GM21390 (cell line): ENCODE data around the gene ZNF609.

Experiments used
- ATAC-seq: cut with Tn5 transposase; IDR thresholded peaks from one replicate; pipeline ENCODE4 v1.9.1; 2021; ENCODE audit not compliant: unreplicated experiment

Gene ZNF609

DNA sequence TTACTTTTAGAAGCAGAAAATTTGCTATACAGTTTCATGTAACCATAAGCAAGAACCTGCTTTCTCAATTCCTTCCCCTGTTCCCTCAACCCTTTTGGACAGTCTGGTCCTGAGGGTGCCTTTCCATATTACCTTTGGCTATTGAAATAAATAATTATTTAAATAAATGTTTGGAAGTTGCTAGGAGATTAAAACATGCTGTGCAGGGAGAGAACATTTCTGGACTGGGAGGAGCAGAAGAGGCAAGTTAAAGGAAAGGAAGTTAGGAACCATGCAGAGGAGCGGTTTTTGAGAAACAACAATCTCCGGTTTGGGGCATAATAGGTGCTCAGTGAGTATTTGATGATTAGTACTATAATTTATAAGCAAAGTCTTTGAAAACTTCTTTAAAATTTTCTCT, 41.8 kb downstream of the ZNF609 start:
- no peak for ATAC-seq

DNA sequence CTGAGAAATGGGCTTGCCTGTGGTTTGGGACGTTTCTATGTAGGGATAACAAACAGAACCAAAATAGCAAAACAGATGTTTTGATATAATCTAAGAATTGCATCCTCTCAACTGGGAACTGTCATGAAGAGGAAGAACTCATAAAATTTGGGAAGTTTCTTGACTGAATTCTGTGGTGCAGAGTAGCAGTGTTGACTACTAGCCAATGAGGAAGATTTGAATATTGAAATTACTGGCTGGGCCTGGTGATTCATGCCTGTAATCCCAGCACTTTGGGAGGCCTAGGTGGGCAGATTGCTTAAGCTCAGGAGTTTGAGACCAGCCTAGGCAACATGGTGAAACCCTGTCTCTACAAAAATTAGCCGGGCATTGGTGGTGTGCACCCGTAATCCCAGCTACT, 42.2 kb downstream of the ZNF609 start:
- ATAC-seq, result no peak

DNA sequence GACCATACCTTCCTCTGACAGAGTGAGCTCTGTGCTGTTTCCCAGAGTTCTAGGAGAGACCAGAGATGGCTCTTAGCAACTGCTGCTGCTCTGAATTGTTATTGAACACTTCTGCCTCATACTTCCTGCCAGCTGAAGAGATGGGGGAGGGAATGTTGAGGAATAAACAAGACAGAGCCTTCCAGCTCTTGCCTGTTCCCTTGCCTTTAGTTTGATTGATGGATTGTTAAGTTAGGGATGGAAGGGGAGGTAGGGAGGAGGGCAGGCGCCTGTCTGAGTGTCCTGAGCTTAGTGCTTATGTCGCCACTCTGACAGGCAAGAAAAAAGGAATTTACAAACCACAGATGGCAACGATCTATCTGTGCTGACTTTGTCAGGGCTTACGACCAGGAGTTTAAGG, 42.8 kb downstream of the ZNF609 start:
- ATAC-seq, result no peak

DNA sequence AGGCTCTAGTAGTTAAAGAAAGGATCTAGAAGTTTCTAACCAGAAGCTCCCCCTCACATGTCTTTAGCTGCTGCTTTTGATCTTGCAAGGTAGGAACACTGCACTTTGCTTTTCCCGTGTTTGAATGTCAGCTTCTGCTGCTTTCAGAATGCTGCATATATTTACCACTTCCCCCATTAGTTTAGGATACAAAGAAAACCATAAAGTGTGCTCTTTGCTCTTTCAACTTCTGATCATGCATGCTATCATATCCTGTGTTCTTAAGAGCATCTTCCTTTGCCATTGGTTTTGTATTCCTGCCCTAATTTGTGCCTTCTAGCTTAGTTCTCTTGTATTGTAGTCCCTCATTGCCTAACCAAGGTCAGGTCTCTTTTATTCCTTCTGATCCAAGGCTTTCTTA, 43.3 kb downstream of the ZNF609 start:
- no peak for ATAC-seq

DNA sequence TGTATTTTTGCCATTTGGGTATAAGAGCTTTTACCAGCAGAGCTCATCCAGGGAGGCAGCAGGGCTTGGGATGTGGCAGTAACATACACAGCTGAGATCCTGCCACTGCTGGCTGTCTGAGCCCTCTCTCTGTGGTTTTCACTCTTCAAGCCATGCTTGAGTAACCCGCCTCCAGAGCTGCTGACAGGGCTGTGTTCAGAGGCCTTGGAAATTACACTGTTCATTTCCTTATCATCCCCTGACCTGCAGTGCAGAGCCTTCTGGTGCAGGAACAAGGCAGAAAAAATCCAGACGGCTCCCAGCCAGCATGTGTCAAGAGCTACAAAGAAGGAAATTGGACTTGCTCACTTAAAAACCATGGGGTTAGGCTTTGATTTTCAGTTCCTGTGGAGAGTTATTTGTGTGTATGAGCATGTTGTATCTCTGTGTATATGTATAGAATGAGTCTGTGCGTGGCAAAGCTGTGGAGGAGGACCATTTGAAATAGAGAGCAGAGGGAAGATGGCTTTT, 47.0 kb downstream of the ZNF609 start:
- ATAC-seq, result peak; percentile 72

DNA sequence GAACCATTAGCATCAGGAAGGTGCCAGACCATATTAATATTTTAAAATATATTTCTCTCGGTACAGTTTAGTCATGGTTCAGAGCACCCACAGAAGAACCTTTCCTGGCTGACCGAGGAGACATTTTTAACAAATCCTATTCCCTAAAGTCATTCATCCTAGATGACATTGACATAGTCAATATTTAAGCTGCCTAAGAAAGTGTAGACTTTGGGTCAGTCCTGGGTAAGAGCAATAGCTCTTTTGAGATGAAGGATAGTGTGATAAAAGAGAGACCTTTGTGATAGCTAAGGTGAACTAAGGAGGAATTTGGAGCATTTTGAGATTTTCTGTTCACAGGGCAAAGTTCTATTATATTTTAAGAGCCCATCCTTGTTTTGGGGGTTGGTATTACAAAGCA, 47.5 kb downstream of the ZNF609 start:
- peak; percentile 12 for ATAC-seq

DNA sequence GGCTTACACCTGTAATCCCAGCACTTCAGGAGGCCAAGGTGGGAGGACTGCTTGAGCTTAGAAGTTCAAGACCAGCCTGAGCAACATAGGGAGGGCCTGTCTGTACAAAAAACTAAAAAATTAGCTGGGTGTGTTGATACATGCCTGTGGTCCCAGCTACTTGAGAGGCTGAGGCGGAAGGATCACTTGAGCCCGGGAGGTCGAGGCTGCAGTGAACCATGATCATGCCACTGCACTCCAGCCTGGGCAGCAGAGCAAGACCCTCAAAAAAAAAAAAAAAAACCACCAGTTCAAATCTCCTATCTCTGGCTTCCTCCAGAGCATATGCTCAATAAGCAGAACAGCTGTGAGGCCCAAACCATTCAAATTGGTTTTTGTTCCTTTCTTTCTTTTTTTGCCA, 53.4 kb downstream of the ZNF609 start:
- no peak for ATAC-seq

DNA sequence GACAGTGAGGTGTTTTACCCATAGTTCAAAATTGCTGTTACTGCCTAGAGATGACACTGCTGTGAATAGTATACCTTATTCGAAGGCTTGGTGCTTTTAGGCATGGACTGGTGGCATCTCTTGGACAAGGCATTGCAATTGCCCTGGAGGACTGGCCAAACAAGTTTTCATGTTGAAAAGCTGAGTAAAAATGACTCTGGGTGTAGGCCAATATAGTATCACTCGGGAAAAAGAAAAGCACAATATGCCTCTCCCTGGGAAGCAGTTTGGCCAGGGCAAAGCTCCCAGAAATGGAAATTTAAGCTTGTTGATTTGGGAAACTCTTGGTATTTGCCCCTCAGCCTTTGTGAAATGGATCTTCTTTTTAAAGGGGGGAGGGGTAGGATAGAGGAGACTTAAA, 54.8 kb downstream of the ZNF609 start:
- no peak for ATAC-seq

DNA sequence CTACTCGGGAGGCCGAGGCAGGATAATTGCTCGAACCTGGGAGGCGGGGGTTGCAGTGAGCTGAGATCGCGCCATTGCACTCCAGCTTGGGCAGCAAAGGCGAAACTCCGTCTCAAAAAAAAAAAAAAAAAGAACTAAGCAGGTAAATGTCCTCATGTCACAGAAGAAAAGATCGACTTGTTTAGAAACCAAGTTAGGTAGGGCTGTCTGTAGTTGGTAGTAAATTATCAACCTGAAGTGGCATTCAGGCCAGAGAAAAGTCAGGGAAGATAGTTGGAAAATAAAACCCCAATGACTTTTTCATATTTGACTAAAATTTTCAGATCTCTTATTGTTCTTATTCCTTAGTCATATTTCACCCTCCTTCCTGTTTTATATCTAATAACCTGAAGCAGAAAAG, 55.4 kb downstream of the ZNF609 start:
- ATAC-seq, result no peak

DNA sequence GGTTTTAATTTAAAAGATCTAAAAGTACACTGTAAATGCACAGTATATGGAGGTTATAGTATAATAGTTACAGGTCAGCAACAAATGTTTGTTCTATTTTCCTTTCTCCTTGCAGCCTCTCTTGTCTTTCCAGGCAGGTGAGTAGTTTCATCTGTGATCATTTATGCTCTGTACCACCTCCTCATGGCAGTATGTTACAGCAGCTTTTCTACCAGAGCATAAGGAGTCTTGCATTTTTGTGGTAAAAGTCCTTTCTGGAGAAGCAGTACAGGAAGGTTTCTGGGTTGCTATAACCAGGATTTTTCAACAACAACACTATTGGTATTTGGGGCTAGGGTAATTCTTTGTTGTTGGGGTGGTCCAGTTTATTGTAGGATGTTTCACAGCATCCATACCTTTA, 59.5 kb downstream of the ZNF609 start:
- ATAC-seq, result no peak

DNA sequence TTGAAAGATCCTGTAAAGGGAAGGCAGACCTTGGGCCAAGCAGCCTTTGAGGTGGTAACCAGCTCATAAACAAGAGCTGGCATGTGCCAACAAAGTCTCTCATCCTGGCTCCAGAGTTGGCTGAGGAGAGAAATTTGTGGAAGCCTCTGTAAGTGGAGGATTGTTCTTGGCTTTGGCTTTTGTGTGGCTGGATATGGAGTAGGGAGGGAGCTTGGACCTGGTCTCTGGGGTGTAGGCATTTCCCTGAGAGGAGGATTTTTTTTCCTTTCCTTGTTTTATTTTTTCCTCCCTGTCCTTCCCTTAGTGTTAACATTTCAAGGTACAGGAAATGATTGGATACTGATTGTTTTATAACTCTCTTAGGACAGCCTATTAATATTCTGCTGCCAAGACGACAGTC, 60.8 kb downstream of the ZNF609 start:
- no peak for ATAC-seq

DNA sequence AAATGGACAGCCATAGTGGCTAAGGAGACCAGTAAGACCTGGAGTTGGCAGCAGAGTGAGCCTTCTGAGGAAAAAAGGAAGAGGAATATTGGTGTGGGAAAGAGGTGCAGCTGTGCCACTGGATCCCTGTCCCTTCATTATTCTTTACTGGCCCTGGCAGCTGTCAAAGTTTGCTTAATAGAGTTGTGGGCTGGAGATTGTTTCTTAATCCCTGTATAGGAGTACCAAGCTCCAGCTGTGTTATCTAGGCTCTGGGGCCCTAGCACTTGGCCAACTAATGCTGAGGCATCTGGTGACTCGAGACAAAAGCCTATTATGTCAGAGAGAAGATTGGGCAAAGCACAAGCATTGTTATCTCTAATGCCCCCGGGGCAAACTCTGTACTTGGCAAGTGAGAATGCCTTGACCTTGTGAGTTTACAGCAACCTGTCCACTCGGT, 61.4 kb downstream of the ZNF609 start:
- no peak for ATAC-seq

DNA sequence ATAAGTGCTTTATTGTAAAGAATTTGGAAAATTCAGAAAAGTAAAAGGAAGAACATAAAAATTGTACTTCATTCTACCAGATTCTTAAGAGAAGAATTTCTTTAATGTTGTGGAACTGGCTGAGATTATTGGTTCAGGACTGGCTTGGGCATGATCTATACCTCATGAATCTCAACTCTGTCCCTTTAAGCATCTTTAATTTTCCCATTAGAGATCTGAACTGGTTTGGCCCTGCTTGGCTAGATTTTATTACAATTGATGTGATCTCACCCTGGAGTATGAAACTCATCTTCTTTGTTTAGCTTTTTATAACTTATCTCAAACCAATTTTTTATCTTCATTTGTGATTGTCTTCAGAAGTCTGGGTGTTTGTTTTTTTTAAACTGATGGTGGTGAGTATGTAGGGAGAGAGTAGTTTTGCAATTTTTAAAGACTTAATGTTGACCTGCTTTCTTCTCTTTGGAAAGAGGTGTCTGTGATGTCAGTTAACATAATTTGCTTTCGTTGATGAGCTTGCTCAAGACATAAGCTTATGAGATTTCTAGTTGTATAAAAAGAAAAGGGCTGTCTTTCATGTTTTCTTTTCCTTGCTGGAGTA, 61.9 kb downstream of the ZNF609 start:
- no peak for ATAC-seq

DNA sequence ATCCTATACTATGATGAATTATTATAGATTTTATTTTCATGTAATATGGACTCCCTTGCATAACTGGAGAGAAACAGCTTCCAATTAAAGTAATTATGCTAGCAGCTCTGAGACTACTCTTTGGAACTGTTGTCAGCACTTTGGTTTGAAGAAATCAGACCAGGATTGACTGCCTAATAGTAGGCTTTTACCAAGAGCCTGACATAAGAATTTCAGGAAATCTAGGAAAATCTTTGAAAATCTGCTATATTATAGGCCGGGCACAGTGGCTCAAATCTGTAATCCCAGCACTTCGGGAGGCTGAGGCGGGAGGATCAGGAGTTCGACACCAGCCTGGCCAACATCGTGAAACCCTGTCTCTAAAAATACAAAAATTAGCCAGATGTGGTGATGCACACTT, 62.9 kb downstream of the ZNF609 start:
- no peak for ATAC-seq

DNA sequence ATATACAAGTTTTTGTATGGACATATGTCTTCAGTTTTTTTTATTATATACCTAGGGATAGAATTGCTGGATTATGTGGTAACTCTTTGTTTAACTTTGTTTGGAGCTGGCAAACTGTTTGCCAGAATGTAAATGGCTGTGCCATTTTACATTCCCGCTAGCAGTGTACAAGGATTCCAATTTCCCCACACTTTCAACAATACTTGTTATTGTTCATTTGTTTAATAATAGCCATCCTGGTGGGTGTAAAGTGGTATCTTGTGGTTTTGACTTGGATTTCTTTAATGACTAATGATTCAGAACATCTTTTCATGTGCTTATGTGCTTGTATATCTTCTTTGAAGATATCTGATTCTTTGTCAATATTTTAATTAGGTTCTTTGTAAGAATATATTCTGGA, 64.4 kb downstream of the ZNF609 start:
- ATAC-seq, result no peak

DNA sequence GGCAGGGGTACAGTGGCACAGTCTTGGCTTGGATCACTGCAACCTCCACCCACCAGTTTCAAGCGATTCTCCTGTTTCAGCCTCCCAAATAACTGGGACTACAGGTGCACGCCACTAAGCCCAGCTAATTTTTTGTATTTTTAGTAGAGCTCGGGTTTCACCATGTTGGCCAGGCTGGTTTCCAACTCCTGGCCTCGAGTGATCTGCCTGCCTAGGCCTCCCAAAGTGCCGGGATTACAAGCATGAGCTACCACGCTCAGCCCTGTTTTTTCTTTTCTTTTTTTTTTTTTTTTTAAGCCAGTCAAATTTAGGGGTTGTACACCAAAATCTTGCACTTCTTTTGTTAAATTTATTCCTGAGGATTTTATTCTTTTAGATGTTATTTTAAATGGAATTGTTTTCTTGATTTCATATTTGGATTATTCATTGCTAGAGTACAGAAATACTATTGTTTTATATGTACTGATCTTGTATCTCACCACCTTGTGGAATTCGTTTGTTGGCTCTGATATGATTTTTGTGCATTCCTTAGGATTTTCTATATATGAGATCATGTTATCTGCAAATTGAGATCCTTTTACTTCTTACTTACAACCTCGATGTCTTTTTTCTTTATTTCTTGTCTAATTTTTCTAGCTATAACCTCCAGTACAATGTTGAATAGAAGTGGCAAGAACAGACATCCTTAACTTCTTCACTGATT, 65.6 kb downstream of the ZNF609 start:
- no peak for ATAC-seq

DNA sequence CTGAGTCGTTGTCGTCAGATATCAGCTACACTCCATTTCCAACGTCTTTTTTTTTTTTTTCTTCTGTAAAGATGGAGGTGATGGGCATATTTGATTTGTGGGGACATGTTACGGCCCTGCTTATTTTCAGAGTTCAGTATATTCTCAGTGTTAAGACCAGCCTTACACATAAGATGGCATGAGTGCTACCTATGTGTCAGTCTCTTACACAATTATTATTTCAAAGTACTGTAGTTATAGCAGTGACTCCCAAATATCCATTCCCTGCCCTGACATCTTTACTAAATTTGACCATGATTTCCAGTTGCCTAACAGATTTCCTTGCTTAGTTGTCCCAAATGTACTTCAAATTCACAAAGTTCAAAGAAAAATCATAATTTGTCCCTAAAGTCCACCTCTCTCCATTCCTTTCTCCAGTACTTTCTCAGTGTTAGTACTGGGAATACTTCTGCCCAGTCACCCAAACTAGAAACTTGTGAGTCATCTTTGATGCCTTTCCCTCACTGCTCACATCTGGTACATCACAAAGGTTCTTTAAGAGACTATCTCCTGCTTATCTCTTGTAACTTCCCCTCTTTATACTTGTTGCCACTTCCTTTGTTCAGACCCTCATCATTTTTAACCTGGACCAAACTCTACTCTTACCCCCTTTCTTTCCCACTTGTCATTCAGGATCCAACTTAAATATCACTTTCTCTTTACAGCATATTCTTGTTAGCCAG, 67.0 kb downstream of the ZNF609 start:
- no peak for ATAC-seq

DNA sequence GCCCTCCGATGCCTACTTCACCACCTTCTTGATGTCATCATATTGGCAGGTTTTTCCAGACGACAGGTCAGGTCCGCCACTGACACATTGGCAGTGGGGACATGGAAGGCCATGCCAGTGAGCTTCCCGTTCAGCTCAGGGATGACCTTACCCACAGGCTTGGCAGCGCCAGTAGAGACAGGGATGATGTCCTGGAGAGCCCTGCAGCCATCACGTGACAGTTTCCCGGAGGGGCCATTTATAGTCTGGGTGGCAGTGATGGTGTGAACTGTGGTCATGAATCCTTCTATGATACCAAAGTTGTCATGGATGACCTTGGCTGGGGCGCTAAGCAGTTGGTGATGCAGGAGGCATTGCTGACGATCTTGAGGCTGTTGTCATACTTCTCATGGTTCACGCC, 68.5 kb downstream of the ZNF609 start:
- no peak for ATAC-seq

DNA sequence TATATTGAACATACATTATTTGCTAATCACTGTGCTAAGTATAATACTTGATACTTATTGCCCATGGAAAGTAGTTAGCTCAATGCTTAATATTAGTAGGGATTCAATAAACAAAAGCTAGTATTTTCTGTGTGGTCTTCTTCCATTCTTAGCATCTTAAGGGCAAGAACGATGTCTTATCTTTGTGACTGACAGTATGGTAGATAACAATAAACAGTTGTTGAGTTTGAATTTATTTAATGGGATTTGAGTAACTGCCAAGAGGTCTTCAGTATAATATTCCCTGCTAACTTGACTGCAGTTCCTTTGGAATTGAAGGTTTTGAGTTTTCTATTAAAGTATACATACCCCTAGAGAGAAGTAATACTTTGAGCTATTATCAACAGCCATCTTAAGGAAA, 70.1 kb downstream of the ZNF609 start:
- no peak for ATAC-seq

DNA sequence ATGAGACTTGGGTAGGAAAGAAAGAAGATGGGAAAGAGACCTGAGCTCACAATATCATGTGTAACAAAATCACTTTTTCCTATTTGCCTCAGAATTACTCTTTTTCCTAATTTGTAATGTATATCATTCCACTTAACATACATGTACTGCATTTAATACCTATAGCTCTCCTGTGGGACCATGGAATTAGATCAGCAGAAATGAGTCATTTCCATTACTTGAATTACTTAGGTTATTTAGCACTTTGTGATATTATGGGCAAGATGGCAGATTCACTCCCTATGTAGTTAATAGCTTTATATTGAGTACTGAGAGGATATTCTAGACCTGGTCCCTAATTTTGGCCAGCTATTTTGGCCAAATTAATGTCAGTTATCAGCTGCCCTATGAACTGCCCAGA, 70.5 kb downstream of the ZNF609 start:
- ATAC-seq, result no peak

DNA sequence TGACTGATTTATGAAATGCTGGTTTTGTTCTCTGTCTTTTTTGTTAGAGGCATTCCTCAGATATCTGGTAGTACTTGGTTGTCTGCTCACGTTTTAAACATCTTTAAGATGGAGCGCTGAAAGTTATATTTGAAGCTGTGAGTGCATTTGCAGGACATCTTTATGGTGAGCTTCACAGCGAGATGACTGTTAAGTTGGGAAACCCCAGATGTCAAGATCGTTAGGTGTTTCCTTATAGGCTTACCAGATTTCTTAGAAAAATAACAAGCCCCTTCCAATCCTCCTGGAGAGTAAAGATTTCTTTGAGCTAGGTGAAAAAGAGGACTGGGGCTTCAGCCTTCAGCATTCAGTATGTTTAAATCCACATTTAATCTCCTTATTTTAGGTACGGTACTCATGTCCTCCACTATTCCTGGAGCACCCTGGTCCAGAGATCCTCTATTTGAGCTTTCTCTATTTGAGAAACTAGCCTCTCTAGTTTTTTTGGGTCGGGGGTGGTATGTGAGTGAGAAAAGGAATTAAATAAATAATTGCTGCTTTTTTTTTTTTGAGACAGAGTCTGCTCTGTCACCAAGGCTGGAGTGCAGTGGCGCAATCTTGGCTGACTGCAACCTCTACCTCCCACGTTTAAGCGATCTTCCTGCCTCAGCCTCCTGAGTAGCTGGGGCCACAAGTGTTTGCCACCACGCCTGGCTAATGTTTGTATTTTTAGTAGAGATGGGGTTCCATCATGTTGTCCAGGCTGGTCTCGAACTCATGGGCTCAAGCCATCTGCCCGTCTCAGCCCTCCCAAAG, 72.3 kb downstream of the ZNF609 start:
- ATAC-seq, result no peak
